Colonic mucosa (tissue), 4 donors: ENCODE measurements around the gene PIGC. TPM values are rescaled to one million over a fixed set of nuclear protein-coding genes. Genes with fewer than 3 reads are reported as not detected.

Experiments used
- DNase-seq: peaks from one replicate; pipeline ENCODE4 v3.0.0-alpha.2; 2020
- H3K27ac ChIP-seq: fragments of 200-600 bp; one replicate; pipeline ENCODE4 v1.8.0; 2021
- H3K27me3 ChIP-seq: fragments of 200-600 bp; one replicate; pipeline ENCODE4 v1.8.0; 2021
- H3K36me3 ChIP-seq: fragments of 200-600 bp; one replicate; pipeline ENCODE4 v1.8.0; 2021
- H3K4me1 ChIP-seq: fragments of 200-600 bp; one replicate; pipeline ENCODE4 v1.8.0; 2021; ENCODE audit warnings: mild to moderate bottlenecking
- H3K4me3 ChIP-seq: fragments of 200-600 bp; one replicate; pipeline ENCODE4 v1.8.0; 2021
- H3K9ac ChIP-seq, 2 donors: one replicate each; pipeline ENCODE4 v1.7.0; 2013; ENCODE audit warnings: control low read depth in 2 of 2, low read depth in 2 of 2, low read length in 2 of 2
- H3K9me3 ChIP-seq: fragments of 200-600 bp; one replicate; pipeline ENCODE4 v1.8.0; 2021
- intact Hi-C: fragments of 100-400 bp; cut with DNase I; formaldehyde crosslinking; loops from one replicate; pipeline ENCODE4 v1.14.1; 2022
- total RNA-seq, 2 donors: library from RNA; stranded (reverse); fragmentation: NEBNext Ultra II Directional in 1 of 2; extraction: Animal tissue kit (Norgen Biotek cat#: 25700) in 1 of 2; gene quantifications; one replicate each; pipeline ENCODE4 v1.2.1, GENCODE V29; 2021
- TF ChIP-seq, protein P1 (sequence below): fragments of 200-600 bp; IDR thresholded peaks from one replicate; pipeline ENCODE4 v1.8.0; 2022; ENCODE audit warnings: antibody characterized with exemption, mild to moderate bottlenecking
- donor health status: healthy.
- donor health status: DM: no; HTN: no; CAD: no.
- donor health status: DM: no; HTN: no; CAD: no.

Gene PIGC
- total RNA-seq, 2 donors from 2014 or later = 20.5 to 24.1 TPM

DNA sequence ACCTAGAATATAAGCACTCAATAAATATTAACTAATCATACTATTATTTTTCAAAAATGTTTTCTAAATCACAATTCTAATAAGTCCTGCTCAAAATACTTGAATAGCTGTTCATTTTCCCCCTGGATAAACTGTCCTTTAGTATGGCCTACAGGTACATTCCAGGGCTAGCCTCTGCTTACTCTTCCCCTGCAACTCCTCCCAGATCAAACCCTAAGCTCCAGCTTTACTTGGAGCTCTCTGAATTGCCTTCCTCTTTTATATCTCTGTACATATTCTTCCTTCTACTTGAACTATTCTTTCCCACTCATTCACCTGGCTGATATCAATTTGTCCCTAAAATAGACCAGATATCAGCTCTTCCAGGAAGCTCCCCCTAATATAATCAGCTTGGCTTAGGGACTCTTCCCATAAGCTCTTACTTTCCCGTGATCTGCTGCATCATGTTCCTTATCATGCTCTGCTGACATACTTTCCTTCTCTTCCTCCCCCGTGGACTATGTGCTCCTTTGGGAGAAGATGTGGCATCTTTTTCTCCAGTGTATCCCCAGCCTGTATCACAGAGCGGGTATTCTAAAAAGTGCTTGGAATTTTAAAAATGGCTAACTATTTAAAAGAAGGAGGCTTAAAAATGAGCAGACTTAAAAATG, 43.1 kb upstream of the PIGC start:
- no peaks in the 10 kb centered on the region for H3K36me3 ChIP-seq
- intact Hi-C loops = no loop called here
- H3K4me1 ChIP-seq = no peaks in the 10 kb centered on the region
- TF ChIP-seq, protein P1, sequence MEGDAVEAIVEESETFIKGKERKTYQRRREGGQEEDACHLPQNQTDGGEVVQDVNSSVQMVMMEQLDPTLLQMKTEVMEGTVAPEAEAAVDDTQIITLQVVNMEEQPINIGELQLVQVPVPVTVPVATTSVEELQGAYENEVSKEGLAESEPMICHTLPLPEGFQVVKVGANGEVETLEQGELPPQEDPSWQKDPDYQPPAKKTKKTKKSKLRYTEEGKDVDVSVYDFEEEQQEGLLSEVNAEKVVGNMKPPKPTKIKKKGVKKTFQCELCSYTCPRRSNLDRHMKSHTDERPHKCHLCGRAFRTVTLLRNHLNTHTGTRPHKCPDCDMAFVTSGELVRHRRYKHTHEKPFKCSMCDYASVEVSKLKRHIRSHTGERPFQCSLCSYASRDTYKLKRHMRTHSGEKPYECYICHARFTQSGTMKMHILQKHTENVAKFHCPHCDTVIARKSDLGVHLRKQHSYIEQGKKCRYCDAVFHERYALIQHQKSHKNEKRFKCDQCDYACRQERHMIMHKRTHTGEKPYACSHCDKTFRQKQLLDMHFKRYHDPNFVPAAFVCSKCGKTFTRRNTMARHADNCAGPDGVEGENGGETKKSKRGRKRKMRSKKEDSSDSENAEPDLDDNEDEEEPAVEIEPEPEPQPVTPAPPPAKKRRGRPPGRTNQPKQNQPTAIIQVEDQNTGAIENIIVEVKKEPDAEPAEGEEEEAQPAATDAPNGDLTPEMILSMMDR = no peak
- H3K4me3 ChIP-seq = no peak overlapping the region
- no peaks in the 10 kb centered on the region for H3K27me3 ChIP-seq
- H3K9ac ChIP-seq = no peak overlapping the region
- H3K27ac ChIP-seq = no peak overlapping the region
- no peaks in the 10 kb centered on the region for H3K9me3 ChIP-seq
- no peak for DNase-seq

DNA sequence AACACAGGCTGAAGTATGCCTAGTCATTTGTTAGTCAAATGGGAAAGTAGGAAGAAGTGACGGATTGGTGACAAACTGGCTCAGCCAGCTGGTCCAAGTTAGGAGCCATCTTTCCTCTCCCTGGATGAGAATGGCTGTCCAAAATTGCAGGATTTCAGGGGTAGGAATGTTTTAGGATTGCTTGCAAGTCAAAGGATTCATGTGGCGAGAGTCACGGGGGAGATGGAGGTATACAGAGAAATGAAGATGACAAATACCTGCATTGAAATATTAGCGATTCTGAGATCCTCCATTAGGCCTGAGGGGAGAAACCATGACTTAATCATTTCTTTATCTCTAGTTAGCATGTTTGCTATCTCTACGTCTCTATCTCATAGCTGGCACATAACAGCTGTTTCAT, 41.8 kb upstream of the PIGC start:
- DNase-seq = no peak
- TF ChIP-seq, protein P1 = no peak
- H3K9ac ChIP-seq = no peak overlapping the region
- H3K4me3 ChIP-seq = no peak overlapping the region
- H3K36me3 ChIP-seq = no peaks in the 10 kb centered on the region
- H3K27ac ChIP-seq = no peak overlapping the region
- no peaks in the 10 kb centered on the region for H3K4me1 ChIP-seq
- intact Hi-C loops = no loop called here
- no peaks in the 10 kb centered on the region for H3K27me3 ChIP-seq
- no peaks in the 10 kb centered on the region for H3K9me3 ChIP-seq

DNA sequence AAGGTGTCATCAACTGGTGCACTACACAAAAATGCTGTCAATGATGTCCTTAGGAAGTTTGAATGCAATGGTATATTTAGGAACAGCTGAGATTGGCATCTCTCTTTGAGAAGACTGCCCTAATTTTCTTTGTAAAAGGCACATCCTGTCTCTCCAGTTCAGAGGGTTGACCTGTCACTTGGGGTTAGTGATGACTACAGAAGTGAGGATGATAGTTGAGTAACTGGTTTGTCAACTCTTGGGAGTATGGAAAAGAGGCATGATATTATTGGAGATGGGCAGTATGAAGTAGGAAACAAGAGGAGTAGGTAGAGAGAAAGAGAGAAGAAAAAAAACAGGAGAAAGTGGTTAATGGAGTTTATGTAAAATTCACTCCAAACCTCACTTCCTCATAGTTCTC, 40.4 kb upstream of the PIGC start:
- no peak for DNase-seq
- Histone ChIP-seq H3K27ac (no peak overlapping the region), H3K4me1 (no peaks in the 10 kb centered on the region), H3K9me3 (no peaks in the 10 kb centered on the region), H3K36me3 (no peaks in the 10 kb centered on the region), H3K4me3 (no peak overlapping the region), H3K27me3 (no peaks in the 10 kb centered on the region), H3K9ac (no peak overlapping the region)
- intact Hi-C loops = no loop called here
- TF ChIP-seq, protein P1 = no peak

DNA sequence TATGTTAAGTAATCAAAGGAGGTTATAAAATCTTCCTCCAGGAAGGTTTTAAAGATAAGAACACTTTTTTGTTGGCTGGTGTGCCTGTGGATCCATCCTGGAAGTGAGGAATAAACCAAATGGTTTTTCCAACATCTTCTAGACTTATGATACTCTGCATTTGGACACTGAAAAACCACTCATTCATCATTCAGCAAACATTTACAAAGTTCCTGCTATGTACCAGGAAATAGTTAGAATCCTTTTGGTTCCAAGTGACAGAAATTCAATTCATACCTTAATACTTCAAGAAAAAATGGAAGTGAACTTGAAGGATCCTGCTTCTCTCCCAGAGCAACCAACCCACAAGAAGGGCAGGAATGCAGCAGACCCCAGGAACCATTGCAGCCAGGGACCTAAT, 39.6 kb upstream of the PIGC start:
- H3K9me3 ChIP-seq = no peaks in the 10 kb centered on the region
- no peak overlapping the region for H3K9ac ChIP-seq
- H3K27me3 ChIP-seq = no peaks in the 10 kb centered on the region
- intact Hi-C loops = no loop called here
- no peak overlapping the region for H3K27ac ChIP-seq
- no peak for DNase-seq
- no peaks in the 10 kb centered on the region for H3K36me3 ChIP-seq
- TF ChIP-seq, protein P1 = no peak
- no peak overlapping the region for H3K4me3 ChIP-seq
- H3K4me1 ChIP-seq = no peaks in the 10 kb centered on the region

DNA sequence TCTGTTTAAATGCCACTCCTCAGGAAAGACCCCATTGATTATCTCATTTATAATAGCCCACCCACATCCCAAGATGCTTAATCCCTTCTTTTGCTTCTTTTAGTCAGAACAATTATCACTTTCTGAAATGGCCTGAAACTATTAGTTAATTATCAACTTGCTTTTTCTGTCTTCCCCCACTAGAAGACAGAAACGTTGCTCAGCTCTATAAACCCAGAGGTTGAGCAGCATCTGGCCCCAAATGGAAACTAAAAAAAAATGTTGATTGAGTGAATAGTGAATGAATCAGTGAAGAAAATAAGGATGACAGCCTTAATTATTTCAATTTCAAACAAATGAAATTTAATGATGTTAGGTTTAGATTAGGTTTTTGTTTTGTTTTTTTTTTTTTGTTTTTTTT, 38.2 kb upstream of the PIGC start:
- no peaks in the 10 kb centered on the region for H3K4me1 ChIP-seq
- no peak for DNase-seq
- no peak overlapping the region for H3K27ac ChIP-seq
- H3K9me3 ChIP-seq = no peaks in the 10 kb centered on the region
- no peak overlapping the region for H3K4me3 ChIP-seq
- H3K36me3 ChIP-seq = no peaks in the 10 kb centered on the region
- no peak overlapping the region for H3K9ac ChIP-seq
- TF ChIP-seq, protein P1 = no peak
- intact Hi-C loops = no loop called here
- no peaks in the 10 kb centered on the region for H3K27me3 ChIP-seq
